ENCODE data around the gene GLI3.

GLI3 gene

GRCh38 chr7:42082144-42082543 lies 154.9 kb downstream of the GLI3 start:
- DNase-seq (ENCODE audit: low read depth, low spot score) = peak; percentile 60

GRCh38 chr7:42081671-42082070 lies 155.3 kb downstream of the GLI3 start:
- no peak for DNase-seq (ENCODE audit: low read depth, low spot score)

- DNase-seq (ENCODE audit: low read depth, low spot score) = no peak
These were observed 156.0 kb downstream of the GLI3 start for GRCh38 chr7:42080841-42081586.

GRCh38 chr7:42077271-42078135 lies 159.5 kb downstream of the GLI3 start:
- no peak for DNase-seq (ENCODE audit: low read depth, low spot score)

GRCh38 chr7:42076870-42077269 lies 160.1 kb downstream of the GLI3 start:
- DNase-seq (ENCODE audit: low read depth, low spot score) = no peak

- DNase-seq (ENCODE audit: low read depth, low spot score) = no peak
These were observed 161.6 kb downstream of the GLI3 start for GRCh38 chr7:42075418-42075817.

- no peak for DNase-seq (ENCODE audit: low read depth, low spot score)
These were observed 162.9 kb downstream of the GLI3 start for GRCh38 chr7:42074076-42074475.

GRCh38 chr7:42071372-42072261 lies 165.4 kb downstream of the GLI3 start:
- DNase-seq (ENCODE audit: low read depth, low spot score) = peak; percentile 63

GRCh38 chr7:42070068-42070467 lies 166.9 kb downstream of the GLI3 start:
- no peak for DNase-seq (ENCODE audit: low read depth, low spot score)

- DNase-seq (ENCODE audit: low read depth, low spot score) = no peak
These were observed 167.4 kb downstream of the GLI3 start for GRCh38 chr7:42069590-42069989.

GRCh38 chr7:42068554-42069280 lies 168.3 kb downstream of the GLI3 start:
- DNase-seq (ENCODE audit: low read depth, low spot score) = peak; percentile 64

- peak; percentile 88 for DNase-seq (ENCODE audit: low read depth, low spot score)
These were observed 171.1 kb downstream of the GLI3 start for GRCh38 chr7:42065942-42066341.

- DNase-seq (ENCODE audit: low read depth, low spot score) = no peak
These were observed 172.0 kb downstream of the GLI3 start for GRCh38 chr7:42065015-42065414.

- DNase-seq (ENCODE audit: low read depth, low spot score) = no peak
These were observed 172.5 kb downstream of the GLI3 start for GRCh38 chr7:42064534-42064933.

- DNase-seq (ENCODE audit: low read depth, low spot score) = no peak
These were observed 177.7 kb downstream of the GLI3 start for GRCh38 chr7:42059275-42059674.

- no peak for DNase-seq (ENCODE audit: low read depth, low spot score)
These were observed 179.7 kb downstream of the GLI3 start for GRCh38 chr7:42057331-42057730.

GRCh38 chr7:42055171-42055570 lies 181.8 kb downstream of the GLI3 start:
- no peak for DNase-seq (ENCODE audit: low read depth, low spot score)

- peak; percentile 39 for DNase-seq (ENCODE audit: low read depth, low spot score)
These were observed 183.2 kb downstream of the GLI3 start for GRCh38 chr7:42053834-42054233.

GRCh38 chr7:42049761-42050160 lies 187.2 kb downstream of the GLI3 start:
- no peak for DNase-seq (ENCODE audit: low read depth, low spot score)

GRCh38 chr7:42046483-42046882 lies 190.5 kb downstream of the GLI3 start:
- DNase-seq (ENCODE audit: low read depth, low spot score) = peak; percentile 79

GRCh38 chr7:42045961-42046360 lies 191.0 kb downstream of the GLI3 start:
- no peak for DNase-seq (ENCODE audit: low read depth, low spot score)
